Uterus (tissue), 2 donors: ENCODE measurements around the gene KRTAP10-8.

Source experiments
- CTCF ChIP-seq, 4 experiments: fragments of 200-600 bp in 2 of 4; fragments of 450-650 bp in 2 of 4; sonication (generic) in 2 of 4; IDR thresholded peaks; one replicate each; pipeline ENCODE4 v1.5.1; 2016 to 2019; ENCODE audit warnings: antibody characterized with exemption in 4 of 4, mild to moderate bottlenecking in 2 of 4, moderate library complexity in 1 of 4
- POLR2A ChIP-seq, 2 donors: fragments of 450-650 bp; IDR thresholded peaks; one replicate each; pipeline ENCODE4 v1.6.1; 2016; ENCODE audit warnings: antibody characterized with exemption in 2 of 2, mild to moderate bottlenecking in 1 of 2, moderate library complexity in 1 of 2

DNA sequence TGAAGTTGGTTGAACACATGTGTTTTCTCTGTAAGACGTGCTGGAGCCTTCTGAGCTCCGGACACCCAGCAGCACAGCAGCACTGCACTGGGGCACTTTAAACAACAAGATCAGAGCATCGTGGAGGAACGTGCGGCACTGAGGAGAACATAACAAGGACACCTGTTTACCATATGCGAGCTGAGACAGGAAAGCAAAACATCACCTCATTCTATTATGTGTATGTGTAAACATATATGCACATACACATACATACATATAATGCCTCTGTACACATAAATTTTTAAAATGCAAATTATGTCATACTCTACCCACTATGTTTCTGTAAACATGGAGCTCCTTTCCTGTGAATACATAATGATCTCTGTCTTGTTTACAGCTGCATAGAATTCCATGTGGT lies 16.4 kb upstream of the KRTAP10-8 start:
- TF ChIP-seq CTCF (IDR thresholded peaks at IDR 0.05) (no peak), POLR2A (IDR thresholded peaks at IDR 0.05) (no peak)
